A673 (cell line): ENCODE data around the gene MUC7. TPM values are rescaled to one million over a fixed set of nuclear protein-coding genes. Genes with fewer than 3 reads are reported as not detected.
A peak's percentile ranks its signal among the peaks of the same experiment; 100 is the strongest.

Experiments used
- BruUV-seq: library from RNA; stranded (reverse); fragments of 400-500 nt; replicated peaks from 2 replicates; lab custom pipeline; 2021; lab: Mats Ljungman, UMichigan
- CTCF ChIA-PET: fragments of 300-600 bp; sonication (Branson Sonifier 250); formaldehyde crosslinking; loops from one replicate; lab custom pipeline; 2022; ENCODE audit warnings: antibody characterized with exemption; lab: Charles Lee
- POLR2A ChIA-PET: fragments of 300-600 bp; sonication (Branson Sonifier 250); formaldehyde crosslinking; loops from one replicate; lab custom pipeline; 2022; ENCODE audit warnings: antibody characterized with exemption; ENCODE audit not compliant: low non-redundant PET; lab: Charles Lee
- DNase-seq: peaks from one replicate; pipeline ENCODE4 v3.0.0-alpha.2; 2015; ENCODE audit warnings: low spot score
- H3K27ac ChIP-seq: fragments of 200-600 bp; sonication (generic); 2 replicates; pipeline ENCODE4 v1.5.1; 2016; ENCODE audit warnings: mixed run types, low read depth, mild to moderate bottlenecking, mixed read lengths, antibody characterized with exemption, low read length; ENCODE audit not compliant: poor library complexity, severe bottlenecking
- H3K27me3 ChIP-seq: fragments of 200-600 bp; sonication (generic); replicated peaks from 2 replicates; pipeline ENCODE4 v1.6.1; 2017; ENCODE audit warnings: mixed run types, low read depth, mild to moderate bottlenecking, mixed read lengths, antibody characterized with exemption, low read length; ENCODE audit not compliant: insufficient read depth, poor library complexity
- H3K36me3 ChIP-seq: fragments of 200-600 bp; sonication (generic); 2 replicates; pipeline ENCODE4 v1.6.1; 2016; ENCODE audit warnings: mixed run types, mild to moderate bottlenecking, mixed read lengths, antibody characterized with exemption, low read length; ENCODE audit not compliant: insufficient read depth, poor library complexity, severe bottlenecking
- H3K4me1 ChIP-seq: fragments of 200-600 bp; sonication (generic); 2 replicates; pipeline ENCODE4 v1.6.1; 2017; ENCODE audit warnings: mixed run types, mild to moderate bottlenecking, mixed read lengths, antibody characterized with exemption, low read length; ENCODE audit not compliant: insufficient read depth, poor library complexity, severe bottlenecking
- H3K4me3 ChIP-seq: fragments of 200-600 bp; sonication (generic); 2 replicates; pipeline ENCODE4 v1.5.1; 2016; ENCODE audit warnings: low read depth, mixed run types, mild to moderate bottlenecking, mixed read lengths, low read length; ENCODE audit not compliant: poor library complexity, severe bottlenecking
- H3K9me3 ChIP-seq: fragments of 200-600 bp; sonication (generic); 2 replicates; pipeline ENCODE4 v1.6.1; 2016; ENCODE audit warnings: mixed run types, low read depth, mild to moderate bottlenecking, mixed read lengths, antibody characterized with exemption, low read length; ENCODE audit not compliant: poor library complexity, severe bottlenecking
- CTCF ChIP-seq: fragments of 300-800, 200-600 bp; sonication (generic); conservative IDR thresholded peaks from 2 replicates; pipeline ENCODE4 v1.5.1; 2017; ENCODE audit warnings: low read depth, mild to moderate bottlenecking, antibody characterized with exemption, low read length, moderate library complexity, mixed read lengths
- EZH2 ChIP-seq: fragments of 200-600 bp; sonication (generic); IDR thresholded peaks from 2 replicates; pipeline ENCODE4 v1.6.1; 2017; ENCODE audit warnings: borderline replicate concordance, low read depth, mild to moderate bottlenecking, mixed read lengths, antibody characterized with exemption, low read length; ENCODE audit not compliant: poor library complexity, severe bottlenecking
- intact Hi-C: fragments of 100-400 bp; cut with micrococcal nuclease; formaldehyde crosslinking; loops from one replicate; pipeline ENCODE4 v1.10.0; 2022; ENCODE audit not compliant: unreplicated experiment
- total RNA-seq: library from RNA; stranded (reverse); gene quantifications from 2 replicates; pipeline ENCODE4 v1.2.3, GENCODE V29; 2021

The MUC7 gene
- total RNA-seq, 1 experiment from 2014 or later = not detected

- POLR2A ChIA-PET = no interaction called here
- Histone ChIP-seq H3K9me3 (no peaks in the 10 kb centered on the region), H3K4me3 (no peak overlapping the region), H3K27me3 (no peaks in the 10 kb centered on the region), H3K4me1 (no peaks in the 10 kb centered on the region), H3K36me3 (no peaks in the 10 kb centered on the region), H3K27ac (no peak overlapping the region)
- DNase-seq = no peak
- intact Hi-C loops = loop anchor here (2.0 to 5.0 kb wide), 3 partner anchors 187 to 612 kb away; no protein-coding TSS in a partner anchor
- no peak for TF ChIP-seq EZH2
- no TSS peak for BruUV-seq
- CTCF ChIA-PET = no interaction called here
Observed at GRCh38 chr4:70504733-70505132, 32.7 kb downstream of the MUC7 start.

- CTCF ChIA-PET = no interaction called here
- BruUV-seq = no TSS peak
- H3K36me3 ChIP-seq = no peaks in the 10 kb centered on the region
- no peaks in the 10 kb centered on the region for H3K4me1 ChIP-seq
- H3K27me3 ChIP-seq = no peaks in the 10 kb centered on the region
- peak; percentile 46 for DNase-seq
- H3K9me3 ChIP-seq = no peaks in the 10 kb centered on the region
- no peak overlapping the region for H3K27ac ChIP-seq
- peak; percentile 79 for TF ChIP-seq CTCF
- no peak for TF ChIP-seq EZH2
- intact Hi-C loops = loop anchor here (2.0 to 5.0 kb wide), 3 partner anchors 188 to 613 kb away; no protein-coding TSS in a partner anchor
- POLR2A ChIA-PET = no interaction called here
- H3K4me3 ChIP-seq = no peak overlapping the region
Observed at GRCh38 chr4:70505151-70505748, 33.3 kb downstream of the MUC7 start.

GRCh38 chr4:70508801-70509200, 36.8 kb downstream of the MUC7 start:
- H3K4me1 ChIP-seq = no peaks in the 10 kb centered on the region
- intact Hi-C loops = loop anchor here (5.0 kb wide), 2 partner anchors 192 to 616 kb away; no protein-coding TSS in a partner anchor
- H3K27me3 ChIP-seq = no peaks in the 10 kb centered on the region
- TF ChIP-seq CTCF (no peak), EZH2 (no peak)
- POLR2A ChIA-PET = no interaction called here
- no peak for DNase-seq
- BruUV-seq = no TSS peak
- no peaks in the 10 kb centered on the region for H3K36me3 ChIP-seq
- CTCF ChIA-PET = no interaction called here
- H3K9me3 ChIP-seq = no peaks in the 10 kb centered on the region
- H3K4me3 ChIP-seq = no peak overlapping the region
- no peak overlapping the region for H3K27ac ChIP-seq
